ENCODE measurements around the gene C13orf46. TPM values are rescaled to one million over a fixed set of nuclear protein-coding genes. Genes with fewer than 3 reads are reported as not detected.

C13orf46 gene
- total and polyA plus RNA-seq, 2 of the 8 experiments (the other 6 are each of a cell fraction or from before 2014, with no cell fraction given), result 0.23 to 0.28 TPM

GRCh38 chr13:113954046-113954835, 19.6 kb downstream of the C13orf46 start:
- no peaks in the 10 kb centered on the region for H4K20me1 ChIP-seq (replicated peaks in 1 of 2; ENCODE audit: control insufficient read depth in 1 of 2, insufficient read depth in 2 of 2, low read length in 2 of 2)
- H2BK5ac ChIP-seq (ENCODE audit: low read depth, low read length), result no peak overlapping the region
- TF ChIP-seq EP300 (IDR thresholded peaks at IDR 0.05; ENCODE audit: borderline replicate concordance in 1 of 2, low read depth in 2 of 2, low read length in 2 of 2) (no peak), ASH2L (IDR thresholded peaks at IDR 0.05; ENCODE audit: low read length) (no peak), RXRA (IDR thresholded peaks at IDR 0.05; ENCODE audit: insufficient read depth, low read depth, low read length) (no peak), CBX5 (IDR thresholded peaks at IDR 0.05; ENCODE audit: low read depth, low read length) (no peak), RAD21 (IDR thresholded peaks at IDR 0.05 in 1 of 2, conservative IDR thresholded peaks at IDR 0.05 in 1 of 2; ENCODE audit: low read depth in 2 of 2, low read length in 2 of 2) (no peak), KDM4A (IDR thresholded peaks at IDR 0.05; ENCODE audit: low read depth, low read length, severe bottlenecking) (no peak), POLR2AphosphoS5 (IDR thresholded peaks at IDR 0.05; ENCODE audit: low read depth, low read length) (no peak)
- WGBS, 2 experiments (ENCODE audit: extremely low coverage in 1 of 2, insufficient coverage in 1 of 2, insufficient read length in 1 of 2, insufficient replicate concordance in 2 of 2, low coverage in 1 of 2, low lambda C conversion rate in 2 of 2, missing lambda C conversion rate in 1 of 2), result 89% methylated on average over 20 of the region's 20 CpGs; no CpG with 5 or more reads in 1 of the 2 experiments
- FAIRE-seq, result no peak
- no peak overlapping the region for H3K4me2 ChIP-seq (ENCODE audit: insufficient read depth in 1 of 2, low read depth in 2 of 2, low read length in 2 of 2)
- H3K9me3 ChIP-seq (ENCODE audit: insufficient read depth in 2 of 2, low read depth in 1 of 2, low read length in 1 of 2), result peaks cover 9 to 42% of the 10 kb centered on the region in 2 experiments; a peak in 3 of 4 replicates
- no peak overlapping the region for H3K27ac ChIP-seq (ENCODE audit: low read depth, low read length)
- H3K23ac ChIP-seq (ENCODE audit: insufficient read length), result no peak overlapping the region
- no peak overlapping the region for H3K4ac ChIP-seq (replicated peaks; ENCODE audit: insufficient read length, low read depth, low read length)
- no peak overlapping the region for H2BK20ac ChIP-seq (ENCODE audit: low read length)
- no peaks in the 10 kb centered on the region for H3K23me2 ChIP-seq (ENCODE audit: low read depth, low read length)
- no peak overlapping the region for H4K5ac ChIP-seq (ENCODE audit: insufficient read length, low read depth, low read length)
- H3K18ac ChIP-seq (ENCODE audit: extremely low read depth, low read length), result no peak overlapping the region
- H3K4me1 ChIP-seq (replicated peaks in 1 of 4; ENCODE audit: control insufficient read depth in 3 of 4, insufficient read depth in 4 of 4, low read length in 3 of 4), result peaks cover 0 to 2% (median 0%) of the 10 kb centered on the region in 4 experiments; a peak in 1 of 7 replicates
- no peak overlapping the region for H2BK12ac ChIP-seq (ENCODE audit: low read depth, low read length)
- no peaks in the 10 kb centered on the region for H3K79me2 ChIP-seq (ENCODE audit: control insufficient read depth in 1 of 2, insufficient read depth in 2 of 2, low read length in 2 of 2)
- H3K27me3 ChIP-seq (replicated peaks in 1 of 4; ENCODE audit: control insufficient read depth in 3 of 4, extremely low read depth in 1 of 4, insufficient read depth in 3 of 4, low read length in 3 of 4), result no peaks in the 10 kb centered on the region
- CTCF ChIA-PET (ENCODE audit: partially characterized antibody), result interaction anchor here (0.6 to 2.0 kb wide), 5 partner anchors 29 to 272 kb away, joined by 3 to 9 read pairs (median 4); no protein-coding TSS in a partner anchor
- no peak overlapping the region for H2AFZ ChIP-seq (ENCODE audit: low read length)
- H3K36me3 ChIP-seq (ENCODE audit: control insufficient read depth in 2 of 4, insufficient read depth in 4 of 4, low read length in 3 of 4), result no peaks in the 10 kb centered on the region
- H4K91ac ChIP-seq (replicated peaks; ENCODE audit: insufficient read length, low read length), result no peak overlapping the region
- no peak overlapping the region for H3K56ac ChIP-seq (replicated peaks; ENCODE audit: insufficient read length, low read depth, low read length)
- H3K4me3 ChIP-seq (ENCODE audit: extremely low read depth in 1 of 4, insufficient read depth in 2 of 4, low read depth in 3 of 4, low read length in 4 of 4), result no peak overlapping the region
- DNase-seq (ENCODE audit: low read depth in 1 of 2, low spot score in 2 of 2), result no peak
- no peaks in the 10 kb centered on the region; the same call in 1 of the 2 replicates for H3K79me1 ChIP-seq (ENCODE audit: low read depth, low read length)
- no peak overlapping the region for H3K9ac ChIP-seq (replicated peaks in 1 of 4; ENCODE audit: extremely low read depth in 1 of 4, low read depth in 3 of 4, low read length in 3 of 4)
- no peak overlapping the region for H2BK120ac ChIP-seq (replicated peaks; ENCODE audit: low read depth, low read length)
- H3K14ac ChIP-seq (ENCODE audit: insufficient read length), result no peak overlapping the region
- no peak overlapping the region for H2AK5ac ChIP-seq (ENCODE audit: low read depth, low read length)
- POLR2A ChIA-PET (ENCODE audit: partially characterized antibody), result interaction anchor here (0.7 to 1.2 kb wide), 2 partner anchors 9 to 366 kb away, joined by 3 to 6 read pairs; no protein-coding TSS in a partner anchor
- H2BK15ac ChIP-seq (ENCODE audit: low read length), result no peak overlapping the region
- H4K8ac ChIP-seq (ENCODE audit: extremely low read depth, insufficient read depth, low read length), result 0 out of 2 replicates have a peak overlapping the region, but pooled peaks have one; percentile 3

Data from H1 (cell line).